ENCODE data around the gene UBL3.
A peak's percentile ranks its signal among the peaks of the same experiment; 100 is the strongest.

UBL3 gene

DNA sequence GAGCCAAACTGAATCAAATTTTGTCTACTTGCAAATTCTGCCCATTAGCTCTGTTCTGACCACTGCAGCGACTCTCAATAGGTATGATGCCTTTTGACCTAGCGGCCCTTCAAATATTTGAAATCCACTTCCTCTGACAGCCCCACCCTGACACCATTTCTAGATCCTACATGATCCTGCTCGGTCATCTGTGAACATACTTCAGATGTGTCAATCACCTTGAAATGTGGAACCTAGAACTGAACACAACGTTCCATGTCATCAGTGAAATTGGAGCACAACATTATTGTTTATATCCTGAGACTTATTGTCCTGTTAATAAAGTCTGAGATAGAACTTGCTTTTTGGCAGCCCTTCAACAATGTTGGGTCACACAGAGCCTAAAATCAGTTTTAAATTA is 98.2 kb downstream of the UBL3 start:
- no peak overlapping the region for H3K4me3 ChIP-seq
- H3K36me3 ChIP-seq: no peaks in the 10 kb centered on the region
- TF ChIP-seq Cebpa-rat (IDR thresholded peaks at IDR 0.05): no peak
- peak overlapping the region in 3 of 11 experiments; percentile 12 to 26 (median 12); a peak in 2 of 22 replicates for H3K4me2 ChIP-seq
- H3K27ac ChIP-seq: no peak overlapping the region
- no peaks in the 10 kb centered on the region for H3K27me3 ChIP-seq
- no peak overlapping the region for H3K9ac ChIP-seq
- H3K9me3 ChIP-seq (replicated peaks in 1 of 11): no peaks in the 10 kb centered on the region
- H3K4me1 ChIP-seq: peaks cover 0 to 5% (median 2%) of the 10 kb centered on the region in 10 experiments; a peak in 3 of 20 replicates
- no peaks in the 10 kb centered on the region for H4K20me1 ChIP-seq

DNA sequence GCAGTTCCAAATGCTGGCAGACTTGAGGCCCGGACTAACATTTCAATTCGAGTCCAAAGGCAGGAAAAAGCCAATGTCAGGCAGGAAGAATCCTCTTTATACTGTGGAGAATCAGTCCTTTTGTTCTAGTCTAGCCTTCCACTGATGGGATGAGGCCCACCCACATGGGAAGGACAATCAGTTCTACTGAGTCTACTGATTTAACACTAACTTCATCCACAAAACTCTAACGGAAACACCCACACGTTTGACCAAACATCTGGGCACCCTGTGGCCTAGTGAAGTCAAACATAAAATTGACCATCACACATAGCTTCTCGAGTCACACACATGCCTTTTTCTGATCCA is 100.3 kb downstream of the UBL3 start:
- H3K4me2 ChIP-seq: no peak overlapping the region
- H3K27me3 ChIP-seq: no peaks in the 10 kb centered on the region
- H3K36me3 ChIP-seq: no peaks in the 10 kb centered on the region
- no peaks in the 10 kb centered on the region for H4K20me1 ChIP-seq
- H3K4me1 ChIP-seq: peaks cover 0 to 5% (median 2%) of the 10 kb centered on the region in 10 experiments; a peak in 3 of 20 replicates
- no peak overlapping the region for H3K27ac ChIP-seq
- no peaks in the 10 kb centered on the region for H3K9me3 ChIP-seq (replicated peaks in 1 of 11)
- no peak overlapping the region for H3K4me3 ChIP-seq
- H3K9ac ChIP-seq: no peak overlapping the region
- no peak for TF ChIP-seq Cebpa-rat (IDR thresholded peaks at IDR 0.05)

- Histone ChIP-seq H3K36me3 (no peaks in the 10 kb centered on the region), H3K27me3 (no peaks in the 10 kb centered on the region), H3K9ac (no peak overlapping the region), H3K9me3 (replicated peaks in 1 of 11) (no peaks in the 10 kb centered on the region), H3K4me1 (peaks cover 0 to 5% (median 2%) of the 10 kb centered on the region in 10 experiments; a peak in 3 of 20 replicates), H3K4me3 (no peak overlapping the region), H3K4me2 (no peak overlapping the region), H4K20me1 (no peaks in the 10 kb centered on the region), H3K27ac (no peak overlapping the region)
- TF ChIP-seq Cebpa-rat (IDR thresholded peaks at IDR 0.05): no peak
These were observed 100.8 kb downstream of the UBL3 start for GRCh38 chr13:29749401-29750182.

DNA sequence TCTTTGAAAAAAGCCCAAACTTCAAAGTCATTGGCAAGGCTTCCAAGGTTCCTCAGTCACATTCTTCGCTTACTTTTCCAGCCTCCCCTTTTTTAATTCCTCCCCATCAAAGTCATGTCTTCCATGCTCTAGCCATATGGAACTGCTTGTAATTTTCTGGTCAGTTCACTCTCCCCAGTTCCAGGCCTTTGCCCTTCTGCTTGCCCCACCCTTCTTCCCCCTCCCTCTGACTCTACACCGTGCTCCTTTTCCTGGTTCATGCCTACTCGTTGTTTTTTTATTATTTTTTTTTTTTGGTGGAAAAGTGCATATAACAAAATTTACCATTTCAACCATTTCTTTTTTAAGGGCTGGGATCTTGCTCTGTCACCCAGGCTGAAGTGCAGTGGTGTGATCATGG is 102.3 kb downstream of the UBL3 start:
- no peak for TF ChIP-seq Cebpa-rat (IDR thresholded peaks at IDR 0.05)
- Histone ChIP-seq H3K4me2 (no peak overlapping the region), H3K27ac (no peak overlapping the region), H4K20me1 (no peaks in the 10 kb centered on the region), H3K36me3 (no peaks in the 10 kb centered on the region), H3K4me3 (no peak overlapping the region), H3K27me3 (no peaks in the 10 kb centered on the region), H3K9ac (no peak overlapping the region), H3K4me1 (peaks cover 0 to 5% (median 2%) of the 10 kb centered on the region in 10 experiments; a peak in 3 of 20 replicates), H3K9me3 (replicated peaks in 1 of 11) (no peaks in the 10 kb centered on the region)

GRCh38 chr13:29746148-29746677 is 104.2 kb downstream of the UBL3 start:
- no peaks in the 10 kb centered on the region for H3K9me3 ChIP-seq (replicated peaks in 1 of 11)
- no peaks in the 10 kb centered on the region for H3K4me1 ChIP-seq
- no peaks in the 10 kb centered on the region for H4K20me1 ChIP-seq
- no peak overlapping the region for H3K9ac ChIP-seq
- no peak overlapping the region for H3K4me2 ChIP-seq
- H3K36me3 ChIP-seq: no peaks in the 10 kb centered on the region
- no peak for TF ChIP-seq Cebpa-rat (IDR thresholded peaks at IDR 0.05)
- H3K27ac ChIP-seq: no peak overlapping the region
- H3K4me3 ChIP-seq: no peak overlapping the region
- H3K27me3 ChIP-seq: no peaks in the 10 kb centered on the region

DNA sequence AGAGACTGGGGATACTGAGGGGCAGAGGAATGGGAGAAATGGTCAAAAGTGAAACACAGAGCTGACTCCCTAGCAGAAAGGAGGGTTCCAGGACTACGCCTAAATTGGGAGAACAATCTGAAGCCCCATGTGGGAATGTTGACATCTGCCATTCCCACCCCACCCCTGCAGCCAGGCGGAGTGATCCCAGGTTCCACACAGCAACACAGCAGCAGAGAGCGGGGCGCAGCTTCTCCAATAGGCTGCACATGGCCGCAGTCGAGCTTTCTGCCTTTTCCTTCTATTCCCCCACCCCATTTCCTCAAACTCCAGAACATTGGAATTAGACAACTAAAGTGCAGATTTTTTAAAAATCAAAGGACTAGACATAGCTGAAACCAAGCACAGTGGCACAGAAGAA is 104.7 kb downstream of the UBL3 start:
- TF ChIP-seq Cebpa-rat (IDR thresholded peaks at IDR 0.05): no peak
- no peaks in the 10 kb centered on the region for H3K4me1 ChIP-seq
- H3K36me3 ChIP-seq: no peaks in the 10 kb centered on the region
- no peak overlapping the region for H3K4me3 ChIP-seq
- no peak overlapping the region for H3K4me2 ChIP-seq
- no peak overlapping the region for H3K27ac ChIP-seq
- no peaks in the 10 kb centered on the region for H3K27me3 ChIP-seq
- no peak overlapping the region for H3K9ac ChIP-seq
- H4K20me1 ChIP-seq: no peaks in the 10 kb centered on the region
- H3K9me3 ChIP-seq (replicated peaks in 1 of 11): no peaks in the 10 kb centered on the region

GRCh38 chr13:29743201-29743786 is 107.1 kb downstream of the UBL3 start:
- H3K4me3 ChIP-seq: no peak overlapping the region
- H3K4me1 ChIP-seq: no peaks in the 10 kb centered on the region
- H3K36me3 ChIP-seq: no peaks in the 10 kb centered on the region
- no peak overlapping the region for H3K4me2 ChIP-seq
- H3K27ac ChIP-seq: no peak overlapping the region
- no peak overlapping the region for H3K9ac ChIP-seq
- no peaks in the 10 kb centered on the region for H4K20me1 ChIP-seq
- H3K27me3 ChIP-seq: no peaks in the 10 kb centered on the region
- no peak for TF ChIP-seq Cebpa-rat (IDR thresholded peaks at IDR 0.05)
- no peaks in the 10 kb centered on the region for H3K9me3 ChIP-seq (replicated peaks in 1 of 11)

- H3K27me3 ChIP-seq: no peaks in the 10 kb centered on the region
- H3K9ac ChIP-seq: no peak overlapping the region
- TF ChIP-seq Cebpa-rat (IDR thresholded peaks at IDR 0.05): no peak
- no peaks in the 10 kb centered on the region for H4K20me1 ChIP-seq
- no peaks in the 10 kb centered on the region for H3K9me3 ChIP-seq (replicated peaks in 1 of 11)
- no peak overlapping the region for H3K27ac ChIP-seq
- no peaks in the 10 kb centered on the region for H3K4me1 ChIP-seq
- H3K4me2 ChIP-seq: no peak overlapping the region
- no peak overlapping the region for H3K4me3 ChIP-seq
- H3K36me3 ChIP-seq: no peaks in the 10 kb centered on the region
These were observed 109.5 kb downstream of the UBL3 start for GRCh38 chr13:29740961-29741360.

DNA sequence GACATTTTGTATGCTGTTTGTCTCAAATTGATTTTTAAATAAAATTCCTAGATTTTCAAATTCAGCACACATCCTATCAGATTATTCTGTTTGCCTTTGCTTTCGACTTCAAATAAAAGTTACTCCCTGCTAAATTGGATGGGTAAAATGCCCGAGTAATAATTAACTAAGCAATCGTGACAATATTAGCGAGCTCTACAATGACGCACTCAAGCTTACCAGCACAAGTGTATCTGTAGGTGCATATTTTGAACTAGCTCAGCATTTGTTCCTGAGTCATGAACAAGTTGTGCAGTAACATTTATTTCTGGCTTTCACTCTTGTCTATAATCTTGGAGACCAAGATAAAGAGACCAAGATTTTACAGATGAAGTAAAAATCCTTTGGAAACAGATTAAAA is 113.4 kb downstream of the UBL3 start:
- Histone ChIP-seq H4K20me1 (no peaks in the 10 kb centered on the region), H3K4me3 (no peak overlapping the region), H3K27ac (no peak overlapping the region), H3K36me3 (no peaks in the 10 kb centered on the region), H3K9ac (no peak overlapping the region), H3K4me2 (no peak overlapping the region), H3K27me3 (peaks cover 0 to 6% (median 0%) of the 10 kb centered on the region in 11 experiments; a peak in 4 of 22 replicates), H3K9me3 (replicated peaks in 1 of 11) (no peaks in the 10 kb centered on the region), H3K4me1 (peaks cover 12 to 17% (median 15%) of the 10 kb centered on the region in 10 experiments; a peak in 19 of 20 replicates)
- TF ChIP-seq Cebpa-rat (IDR thresholded peaks at IDR 0.05): no peak

All from BLaER1 treated with 17β-estradiol and CSF1 and Interleukin-3, amounts not matched to agents 10 nM and 100 nM (cell line).